OCI-LY1 (cell line): ENCODE data around the gene WDR20.
"Not testable (repeated sequence)": the region's sequence is repeated elsewhere in the genome, so short reads cannot be mapped to it uniquely, and the experiment has no call there.

Experiments
- H2AFZ ChIP-seq: fragments of 200-600 bp; sonication (generic), shearing (Covaris generic); 2 replicates; pipeline ENCODE4 v1.6.0; 2014; ENCODE audit warnings: antibody characterized with exemption, mild to moderate bottlenecking, low read length
- H3F3A ChIP-seq: fragments of 200-600 bp; sonication (generic), shearing (Covaris generic); 2 replicates; pipeline ENCODE4 v1.6.0; 2014; ENCODE audit warnings: mild to moderate bottlenecking, antibody characterized with exemption, low read length, moderate library complexity; ENCODE audit not compliant: insufficient read depth
- H3K27ac ChIP-seq: fragments of 200-600 bp; sonication (generic); 2 replicates; pipeline ENCODE4 v1.5.1; 2014; ENCODE audit warnings: low read length, mixed run types, mild to moderate bottlenecking, low read depth; ENCODE audit not compliant: poor library complexity, severe bottlenecking
- H3K27me3 ChIP-seq: fragments of 200-600 bp; sonication (generic); 2 replicates; pipeline ENCODE4 v1.6.0; 2014; ENCODE audit warnings: antibody characterized with exemption, mild to moderate bottlenecking, low read length, moderate library complexity; ENCODE audit not compliant: insufficient read depth
- H3K36me3 ChIP-seq: fragments of 200-600 bp; sonication (generic); 2 replicates; pipeline ENCODE4 v1.6.1; 2014; ENCODE audit warnings: mild to moderate bottlenecking, antibody characterized with exemption, low read length, moderate library complexity, mixed read lengths; ENCODE audit not compliant: insufficient read depth
- H3K4me1 ChIP-seq: fragments of 200-600 bp; sonication (generic); 2 replicates; pipeline ENCODE4 v1.5.1; 2014; ENCODE audit warnings: mild to moderate bottlenecking, low read length, moderate library complexity; ENCODE audit not compliant: insufficient read depth, severe bottlenecking
- H3K4me2 ChIP-seq: fragments of 200-600 bp; sonication (generic), shearing (Covaris generic); 2 replicates; pipeline ENCODE4 v1.6.1; 2014; ENCODE audit warnings: low read length
- H3K4me3 ChIP-seq: fragments of 200-600 bp; sonication (generic); 2 replicates; pipeline ENCODE4 v1.5.1; 2014; ENCODE audit warnings: low read length, low read depth, mild to moderate bottlenecking, mixed read lengths; ENCODE audit not compliant: poor library complexity, severe bottlenecking
- H3K79me2 ChIP-seq: fragments of 200-600 bp; shearing (Covaris generic); 2 replicates; pipeline ENCODE4 v1.6.1; 2016; ENCODE audit warnings: mixed run types, low read length, mixed read lengths; ENCODE audit not compliant: insufficient read depth
- H3K9ac ChIP-seq: fragments of 200-600 bp; sonication (generic), shearing (Covaris generic); 2 replicates; pipeline ENCODE4 v1.6.1; 2014; ENCODE audit warnings: mild to moderate bottlenecking, low read length, mixed read lengths
- H3K9me2 ChIP-seq: fragments of 200-600 bp; sonication (generic), shearing (Covaris generic); 2 replicates; pipeline ENCODE4 v1.6.1; 2014; ENCODE audit warnings: low read depth, mild to moderate bottlenecking, low read length, mixed read lengths
- H3K9me3 ChIP-seq: fragments of 200-600 bp; shearing (Covaris generic); 2 replicates; pipeline ENCODE4 v1.6.1; 2014; ENCODE audit warnings: low read length, mixed read lengths
- H4K20me1 ChIP-seq: fragments of 200-600 bp; sonication (generic), shearing (Covaris generic); 2 replicates; pipeline ENCODE4 v1.6.0; 2016; ENCODE audit warnings: mild to moderate bottlenecking, low read length; ENCODE audit not compliant: insufficient read depth
- EZH2 ChIP-seq: fragments of 200-600 bp; sonication (generic), shearing (Covaris generic); IDR thresholded peaks from 2 replicates; pipeline ENCODE4 v1.8.0; 2017; ENCODE audit warnings: borderline replicate concordance, mixed run types, mild to moderate bottlenecking, antibody characterized with exemption, low read length, moderate library complexity, mixed read lengths
- TF ChIP-seq, protein P1 (sequence below): fragments of 200-600 bp; sonication (generic), shearing (Covaris generic); IDR thresholded peaks from 2 replicates; pipeline ENCODE4 v1.5.1; 2017; ENCODE audit warnings: mild to moderate bottlenecking, antibody characterized with exemption, low read length, moderate library complexity, mixed read lengths

Gene WDR20

DNA sequence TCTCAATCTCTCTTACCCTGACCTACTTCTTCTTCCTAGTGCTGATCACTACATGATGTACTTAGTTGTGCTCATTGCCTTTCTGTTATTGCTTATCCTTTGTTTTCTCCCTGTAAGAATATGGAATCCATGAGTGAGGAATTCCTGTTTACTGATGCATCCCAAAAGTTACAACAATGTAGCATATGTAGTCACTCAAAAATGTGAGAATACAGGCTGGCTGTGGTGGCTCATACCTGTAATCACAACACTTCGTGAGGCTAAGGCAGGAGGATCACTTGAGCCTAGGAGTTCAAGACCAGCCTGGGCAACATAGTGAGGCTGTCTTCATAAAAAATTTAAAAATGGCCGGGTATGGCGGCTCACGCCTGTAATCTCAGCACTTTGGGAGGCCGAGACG, 8.0 kb upstream of the WDR20 start:
- no peaks in the 10 kb centered on the region for H4K20me1 ChIP-seq
- H3K9ac ChIP-seq = no peak overlapping the region
- H3K36me3 ChIP-seq = peaks cover 4% of the 10 kb centered on the region; the same call in 1 of the 2 replicates
- no peak overlapping the region for H3K27ac ChIP-seq
- no peaks in the 10 kb centered on the region for H3K27me3 ChIP-seq
- peaks cover 4% of the 10 kb centered on the region for H3K4me1 ChIP-seq
- H3K9me3 ChIP-seq = no peaks in the 10 kb centered on the region
- H3K79me2 ChIP-seq = no peaks in the 10 kb centered on the region
- H3F3A ChIP-seq = no peaks in the 10 kb centered on the region
- no peak overlapping the region for H3K4me3 ChIP-seq
- TF ChIP-seq EZH2 = no peak
- TF ChIP-seq, protein P1, sequence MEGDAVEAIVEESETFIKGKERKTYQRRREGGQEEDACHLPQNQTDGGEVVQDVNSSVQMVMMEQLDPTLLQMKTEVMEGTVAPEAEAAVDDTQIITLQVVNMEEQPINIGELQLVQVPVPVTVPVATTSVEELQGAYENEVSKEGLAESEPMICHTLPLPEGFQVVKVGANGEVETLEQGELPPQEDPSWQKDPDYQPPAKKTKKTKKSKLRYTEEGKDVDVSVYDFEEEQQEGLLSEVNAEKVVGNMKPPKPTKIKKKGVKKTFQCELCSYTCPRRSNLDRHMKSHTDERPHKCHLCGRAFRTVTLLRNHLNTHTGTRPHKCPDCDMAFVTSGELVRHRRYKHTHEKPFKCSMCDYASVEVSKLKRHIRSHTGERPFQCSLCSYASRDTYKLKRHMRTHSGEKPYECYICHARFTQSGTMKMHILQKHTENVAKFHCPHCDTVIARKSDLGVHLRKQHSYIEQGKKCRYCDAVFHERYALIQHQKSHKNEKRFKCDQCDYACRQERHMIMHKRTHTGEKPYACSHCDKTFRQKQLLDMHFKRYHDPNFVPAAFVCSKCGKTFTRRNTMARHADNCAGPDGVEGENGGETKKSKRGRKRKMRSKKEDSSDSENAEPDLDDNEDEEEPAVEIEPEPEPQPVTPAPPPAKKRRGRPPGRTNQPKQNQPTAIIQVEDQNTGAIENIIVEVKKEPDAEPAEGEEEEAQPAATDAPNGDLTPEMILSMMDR = no peak
- H3K4me2 ChIP-seq = no peak overlapping the region
- H2AFZ ChIP-seq = no peak overlapping the region
- no peaks in the 10 kb centered on the region for H3K9me2 ChIP-seq

DNA sequence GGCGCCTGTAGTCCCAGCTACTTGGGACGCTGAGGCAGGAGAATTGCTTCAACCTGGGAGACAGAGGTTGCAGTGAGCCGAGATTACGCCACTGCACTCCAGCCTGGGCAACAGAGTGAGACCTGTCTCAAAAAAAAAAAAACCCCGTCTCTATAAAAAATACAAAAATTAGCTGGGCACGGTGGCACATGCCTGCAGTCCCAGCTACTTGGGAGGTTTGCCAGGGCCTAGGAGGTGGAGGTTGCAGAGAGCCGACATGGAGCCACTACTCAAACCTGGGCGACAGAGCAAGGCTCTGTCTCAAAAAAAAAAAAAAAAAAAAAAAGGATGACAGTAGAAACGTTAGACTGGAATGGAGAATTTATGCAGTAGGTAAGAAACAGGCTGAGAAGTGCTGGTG, 5.7 kb upstream of the WDR20 start:
- H3K36me3 ChIP-seq, H3K79me2 ChIP-seq, H3K4me3 ChIP-seq, H3K9me2 ChIP-seq, H3K4me2 ChIP-seq, H3F3A ChIP-seq, H3K27me3 ChIP-seq, H4K20me1 ChIP-seq, H3K9ac ChIP-seq, H3K27ac ChIP-seq, H3K9me3 ChIP-seq, H2AFZ ChIP-seq: not testable (repeated sequence)
- peaks cover 10% of the 10 kb centered on the region for H3K4me1 ChIP-seq

GRCh38 chr14:102134719-102135118, 5.0 kb upstream of the WDR20 start:
- not testable (repeated sequence) for H3K4me3 ChIP-seq, H3K27me3 ChIP-seq, H3F3A ChIP-seq, H3K79me2 ChIP-seq, H3K9me2 ChIP-seq, H4K20me1 ChIP-seq, H3K36me3 ChIP-seq, H3K9ac ChIP-seq, H3K27ac ChIP-seq, H3K4me2 ChIP-seq, H3K9me3 ChIP-seq, H2AFZ ChIP-seq
- peaks cover 10% of the 10 kb centered on the region for H3K4me1 ChIP-seq

DNA sequence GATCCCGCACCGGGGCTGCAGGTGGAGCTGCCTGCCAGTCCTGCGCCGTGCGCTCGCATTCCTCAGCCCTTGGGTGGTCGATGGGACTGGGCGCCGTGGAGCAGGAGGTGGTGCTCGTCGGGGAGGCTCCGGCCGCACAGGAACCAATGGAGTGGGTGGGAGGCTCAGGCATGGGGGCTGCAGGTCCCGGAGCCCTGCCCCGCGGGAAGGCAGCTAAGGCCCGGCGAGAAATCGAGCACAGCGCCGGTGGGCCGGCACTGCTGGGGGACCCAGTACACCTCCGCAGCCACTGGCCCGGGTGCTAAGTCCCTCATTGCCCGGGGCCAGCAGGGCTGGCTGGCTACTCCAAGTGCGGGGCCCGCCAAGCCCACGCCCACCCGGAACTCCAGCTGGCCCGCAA, 4.2 kb upstream of the WDR20 start:
- H3K27me3 ChIP-seq, H3K9ac ChIP-seq, H3K9me3 ChIP-seq, H3K27ac ChIP-seq, H3K4me2 ChIP-seq, H3F3A ChIP-seq, H3K4me3 ChIP-seq, H3K9me2 ChIP-seq, H2AFZ ChIP-seq, H3K36me3 ChIP-seq, H4K20me1 ChIP-seq: not testable (repeated sequence)
- peaks cover 12% of the 10 kb centered on the region for H3K79me2 ChIP-seq
- H3K4me1 ChIP-seq = peaks cover 10% of the 10 kb centered on the region

DNA sequence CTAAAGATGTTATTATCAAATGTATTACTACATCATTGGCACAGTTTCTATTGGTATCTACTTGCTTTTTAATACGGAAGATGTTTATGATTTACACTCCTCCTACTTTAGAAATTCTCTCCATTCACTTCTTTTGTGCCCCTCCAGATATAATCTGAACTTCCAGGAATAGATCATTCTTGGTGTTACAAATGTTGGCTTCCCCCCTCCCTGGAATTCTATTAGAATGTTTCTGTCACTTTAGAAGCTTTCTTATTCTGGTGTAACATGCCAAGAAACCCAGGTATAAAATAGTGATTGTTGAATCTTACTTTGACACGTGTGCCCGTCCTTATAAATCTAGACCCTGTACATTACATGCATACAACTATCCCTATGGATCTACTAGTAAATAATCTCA, 1.2 kb upstream of the WDR20 start:
- Histone ChIP-seq H4K20me1 (no peaks in the 10 kb centered on the region), H3K4me3 (peak overlapping the region; percentile 92), H3K9me2 (no peaks in the 10 kb centered on the region), H3K27me3 (no peaks in the 10 kb centered on the region), H3K79me2 (peaks cover 42% of the 10 kb centered on the region), H3K4me2 (peak overlapping the region; percentile 94), H2AFZ (no peak overlapping the region), H3K27ac (peak overlapping the region; percentile 33), H3K9ac (peak overlapping the region; percentile 90), H3K36me3 (peaks cover 4% of the 10 kb centered on the region; the same call in 1 of the 2 replicates), H3K4me1 (peaks cover 27% of the 10 kb centered on the region), H3F3A (no peaks in the 10 kb centered on the region), H3K9me3 (no peaks in the 10 kb centered on the region)
- TF ChIP-seq, protein P1 = no peak
- no peak for TF ChIP-seq EZH2
